Muscle layer of duodenum (tissue), 2 donors: ENCODE measurements around the gene CYP26C1.

ENCODE experiments used
- H3K27ac ChIP-seq: one replicate; pipeline ENCODE4 v1.7.0; 2013; ENCODE audit warnings: mild to moderate bottlenecking, low read length
- H3K27me3 ChIP-seq: one replicate; pipeline ENCODE4 v1.7.0; 2013; ENCODE audit warnings: low read depth, mild to moderate bottlenecking, control low read depth, low read length
- H3K36me3 ChIP-seq, 2 donors: one replicate each; pipeline ENCODE4 v1.7.0; 2013; ENCODE audit warnings: low read length in 2 of 2, control low read depth in 1 of 2, mild to moderate bottlenecking in 1 of 2; ENCODE audit not compliant: insufficient read depth in 2 of 2, control insufficient read depth in 1 of 2
- H3K4me1 ChIP-seq, 2 donors: one replicate each; pipeline ENCODE4 v1.7.0; 2013; ENCODE audit warnings: low read length in 2 of 2, mild to moderate bottlenecking in 2 of 2, control low read depth in 1 of 2, moderate library complexity in 1 of 2; ENCODE audit not compliant: insufficient read depth in 2 of 2, control insufficient read depth in 1 of 2
- H3K4me3 ChIP-seq, 2 donors: one replicate each; pipeline ENCODE4 v1.7.0; 2013; ENCODE audit warnings: low read length in 2 of 2, low read depth in 1 of 2, mild to moderate bottlenecking in 1 of 2
- H3K9me3 ChIP-seq, 2 donors: one replicate each; pipeline ENCODE4 v1.7.0; 2013; ENCODE audit warnings: low read length in 2 of 2, control low read depth in 1 of 2, mild to moderate bottlenecking in 1 of 2; ENCODE audit not compliant: control insufficient read depth in 1 of 2
- donor health status: healthy.

The CYP26C1 gene, protein sequence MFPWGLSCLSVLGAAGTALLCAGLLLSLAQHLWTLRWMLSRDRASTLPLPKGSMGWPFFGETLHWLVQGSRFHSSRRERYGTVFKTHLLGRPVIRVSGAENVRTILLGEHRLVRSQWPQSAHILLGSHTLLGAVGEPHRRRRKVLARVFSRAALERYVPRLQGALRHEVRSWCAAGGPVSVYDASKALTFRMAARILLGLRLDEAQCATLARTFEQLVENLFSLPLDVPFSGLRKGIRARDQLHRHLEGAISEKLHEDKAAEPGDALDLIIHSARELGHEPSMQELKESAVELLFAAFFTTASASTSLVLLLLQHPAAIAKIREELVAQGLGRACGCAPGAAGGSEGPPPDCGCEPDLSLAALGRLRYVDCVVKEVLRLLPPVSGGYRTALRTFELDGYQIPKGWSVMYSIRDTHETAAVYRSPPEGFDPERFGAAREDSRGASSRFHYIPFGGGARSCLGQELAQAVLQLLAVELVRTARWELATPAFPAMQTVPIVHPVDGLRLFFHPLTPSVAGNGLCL

DNA sequence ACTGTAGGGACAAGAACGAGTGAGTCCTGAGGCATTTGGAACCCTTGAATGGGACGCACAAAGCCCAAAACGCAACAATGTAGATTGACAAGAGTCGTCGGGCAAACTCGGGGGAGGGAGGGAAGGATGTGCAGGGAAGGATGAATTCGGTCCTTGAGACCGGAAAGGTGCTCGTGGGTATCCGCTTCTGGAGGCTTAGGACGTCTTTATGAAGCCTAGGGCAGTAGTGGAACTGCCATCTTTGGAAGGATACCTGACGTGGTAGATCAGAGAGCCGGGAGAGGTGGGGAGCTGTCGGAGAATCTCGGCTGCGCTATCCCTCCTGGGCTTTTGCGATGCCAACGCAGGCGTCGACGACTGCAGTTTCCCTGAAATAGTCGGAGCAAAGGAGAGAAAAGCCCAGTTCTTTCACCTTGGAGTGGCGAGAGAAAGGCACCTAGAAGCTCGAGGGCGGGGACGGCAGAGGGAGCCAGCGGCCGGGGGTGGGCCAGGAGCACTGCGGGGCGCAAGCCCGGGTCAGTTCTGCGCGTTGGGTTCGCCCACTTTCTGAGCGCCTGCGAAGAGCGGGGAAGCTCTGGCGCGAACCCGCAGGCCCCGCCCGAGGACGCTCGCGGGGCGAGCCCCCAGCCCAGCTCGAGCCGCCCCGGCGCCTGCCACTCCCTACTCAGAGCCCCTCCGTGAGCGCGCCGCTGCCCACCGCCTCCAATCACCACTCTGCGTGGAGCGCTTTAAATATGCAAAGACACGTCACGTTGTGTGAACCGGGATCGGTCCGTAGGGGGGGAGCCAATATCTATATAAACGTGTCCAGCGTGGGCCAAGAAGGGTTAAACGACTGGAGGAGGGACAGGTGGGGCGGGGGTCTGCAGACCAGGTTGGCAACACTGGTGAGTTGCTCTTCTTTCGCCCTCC, at the start of gene CYP26C1:
Gene CYP26C1 (plus strand): TSS at position 824 of the 912 bp plus-strand sequence. CDS start 466 bp downstream, outside the sequence.
- no peak within 1 kb of the TSS for H3K4me3 ChIP-seq
- H3K27ac ChIP-seq: no peak within 1 kb of the TSS
- H3K4me1 ChIP-seq: peaks cover 0 to 33% of the 10 kb centered on the region in 2 donors
- peaks cover 35% of the 10 kb centered on the region for H3K27me3 ChIP-seq
- peaks cover 5 to 18% of the 10 kb centered on the region in 2 donors for H3K36me3 ChIP-seq
- no peaks in the 10 kb centered on the region for H3K9me3 ChIP-seq

DNA sequence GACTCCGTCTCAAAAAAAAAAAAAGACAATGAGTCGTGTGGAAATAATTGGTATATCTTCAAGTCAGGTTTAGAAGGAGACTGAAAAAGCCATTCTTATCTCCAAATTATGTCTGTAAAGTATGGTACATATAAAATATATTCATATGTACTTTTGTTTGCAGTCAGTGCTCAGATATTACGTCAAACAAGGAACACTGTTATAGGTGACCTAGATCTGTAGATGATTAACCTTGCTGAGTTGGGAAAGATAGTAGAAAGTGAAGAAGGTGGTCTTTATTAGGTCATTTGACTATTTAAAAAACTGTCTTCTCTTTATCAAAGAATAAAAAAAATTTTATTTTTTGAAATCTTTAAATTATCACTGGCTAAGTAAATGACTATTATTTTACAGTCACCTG, 44.9 kb upstream of the CYP26C1 start:
- no peaks in the 10 kb centered on the region for H3K9me3 ChIP-seq
- peaks cover 0 to 2% of the 10 kb centered on the region in 2 donors for H3K36me3 ChIP-seq
- H3K27ac ChIP-seq: no peak overlapping the region
- H3K4me1 ChIP-seq: no peaks in the 10 kb centered on the region
- no peaks in the 10 kb centered on the region for H3K27me3 ChIP-seq
- H3K4me3 ChIP-seq: no peak overlapping the region

DNA sequence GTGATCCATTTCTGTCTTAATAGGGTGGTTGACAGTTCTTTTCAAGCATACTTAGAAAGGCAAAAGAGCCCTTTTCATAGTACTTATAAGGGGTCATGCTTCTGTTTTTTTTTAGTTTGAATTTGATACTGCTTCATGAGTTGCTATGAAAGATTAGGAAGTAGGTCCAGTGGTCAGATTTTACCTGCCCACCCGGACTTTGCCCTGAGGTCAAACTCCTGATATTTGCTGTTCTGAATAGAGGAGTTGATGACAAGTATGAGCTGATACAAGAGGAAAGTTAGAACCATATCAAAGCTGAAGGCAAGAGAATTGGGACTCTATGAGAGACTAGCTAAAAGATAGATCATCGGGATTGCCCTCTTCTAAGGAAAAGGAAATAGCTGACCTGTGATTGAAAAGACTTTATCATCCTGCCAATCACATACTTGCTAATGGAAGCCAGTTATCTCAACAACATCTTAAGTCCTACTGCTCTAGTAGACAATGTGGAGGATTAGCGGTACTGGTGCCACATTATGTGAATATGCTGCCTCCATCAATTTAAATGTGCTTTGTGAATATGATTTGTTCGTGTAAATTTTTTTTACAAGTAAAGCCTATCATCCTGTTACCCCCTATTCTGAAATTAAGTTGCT, 37.5 kb upstream of the CYP26C1 start:
- H3K27me3 ChIP-seq: no peaks in the 10 kb centered on the region
- H3K4me3 ChIP-seq: no peak overlapping the region
- H3K27ac ChIP-seq: no peak overlapping the region
- peaks cover 0 to 12% of the 10 kb centered on the region in 2 donors for H3K36me3 ChIP-seq
- H3K9me3 ChIP-seq: no peaks in the 10 kb centered on the region
- no peaks in the 10 kb centered on the region for H3K4me1 ChIP-seq

DNA sequence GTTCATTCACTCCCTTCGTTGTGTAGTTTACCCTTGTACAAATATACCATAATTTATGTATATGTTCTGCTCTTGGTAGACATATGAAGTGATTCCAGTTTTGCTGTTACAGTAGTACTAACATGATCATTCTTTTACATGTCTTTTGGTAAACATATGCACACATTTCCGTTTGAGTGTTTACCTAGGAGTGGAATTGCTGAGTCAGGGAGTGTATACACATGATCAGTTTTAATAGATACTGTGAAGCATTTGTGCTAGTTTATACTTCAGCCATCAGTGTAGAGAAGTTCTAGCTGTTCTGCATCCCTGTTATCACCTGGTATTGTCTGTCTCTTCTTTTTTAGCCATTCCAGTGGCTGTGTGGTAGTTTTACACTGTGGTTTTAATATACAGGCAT, 34.5 kb upstream of the CYP26C1 start:
- no peaks in the 10 kb centered on the region for H3K4me1 ChIP-seq
- no peaks in the 10 kb centered on the region for H3K9me3 ChIP-seq
- H3K36me3 ChIP-seq: peaks cover 0 to 12% of the 10 kb centered on the region in 2 donors
- H3K27ac ChIP-seq: no peak overlapping the region
- no peaks in the 10 kb centered on the region for H3K27me3 ChIP-seq
- H3K4me3 ChIP-seq: no peak overlapping the region

DNA sequence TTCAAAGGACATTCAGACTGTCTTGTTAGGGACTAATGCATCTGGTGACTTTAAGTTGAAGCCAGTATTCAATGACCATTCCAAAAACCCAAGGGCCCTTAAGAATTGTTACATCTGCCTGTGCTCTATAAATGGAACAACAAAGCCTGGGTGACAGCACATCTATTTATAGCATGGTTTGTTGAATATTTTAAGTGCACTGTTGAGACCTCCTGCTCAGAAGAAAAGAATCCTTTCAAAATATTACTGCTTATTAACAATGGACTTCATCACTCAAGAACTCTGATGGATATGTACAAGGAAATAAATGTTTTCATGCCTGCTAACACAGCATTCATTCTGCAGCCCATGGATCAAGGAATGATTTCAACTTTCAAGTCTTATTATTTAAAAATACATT, 33.1 kb upstream of the CYP26C1 start:
- no peak overlapping the region for H3K27ac ChIP-seq
- H3K4me3 ChIP-seq: no peak overlapping the region
- no peaks in the 10 kb centered on the region for H3K4me1 ChIP-seq
- H3K9me3 ChIP-seq: no peaks in the 10 kb centered on the region
- peaks cover 0 to 12% of the 10 kb centered on the region in 2 donors for H3K36me3 ChIP-seq
- no peaks in the 10 kb centered on the region for H3K27me3 ChIP-seq

DNA sequence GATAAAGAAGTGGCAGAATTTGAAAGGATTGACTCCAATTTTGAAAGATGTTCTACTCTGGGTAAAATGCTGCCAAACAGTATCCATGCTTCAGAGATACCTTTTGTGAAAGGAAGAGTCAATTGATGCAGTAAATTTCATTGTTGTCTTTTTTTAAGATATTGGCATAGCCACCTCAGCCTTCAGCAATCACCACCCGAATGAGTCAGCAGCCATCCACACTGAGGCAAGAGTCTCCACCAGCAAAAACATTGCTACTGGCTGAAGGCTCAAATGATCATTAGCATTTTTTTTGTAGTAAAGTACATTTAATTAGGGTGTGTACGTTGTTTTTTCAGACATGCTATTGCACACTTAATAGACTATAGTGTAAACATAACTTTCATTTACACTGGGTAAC, 31.7 kb upstream of the CYP26C1 start:
- Histone ChIP-seq H3K4me3 (no peak overlapping the region), H3K4me1 (no peaks in the 10 kb centered on the region), H3K36me3 (peaks cover 0 to 12% of the 10 kb centered on the region in 2 donors)

DNA sequence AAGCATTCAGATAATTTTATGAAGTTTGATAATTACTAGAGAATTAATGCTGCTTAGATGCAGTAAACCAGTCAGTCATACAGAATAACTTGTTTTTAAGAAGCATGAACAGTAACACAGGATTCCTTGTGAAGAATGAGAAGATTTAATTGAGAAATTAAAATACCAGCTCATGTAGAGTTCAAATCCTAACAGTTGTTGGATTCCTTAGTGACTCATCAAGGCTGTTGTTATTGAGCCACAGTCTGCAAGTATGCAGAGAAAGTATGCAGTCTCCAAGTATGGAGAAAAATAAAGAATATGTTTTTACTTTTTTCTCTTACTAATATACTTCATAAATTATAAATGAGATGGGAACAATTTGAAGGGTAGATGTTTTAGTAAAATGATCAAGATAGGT, 30.2 kb upstream of the CYP26C1 start:
- Histone ChIP-seq H3K4me3 (no peak overlapping the region), H3K9me3 (no peaks in the 10 kb centered on the region), H3K27me3 (no peaks in the 10 kb centered on the region), H3K36me3 (peaks cover 0 to 8% of the 10 kb centered on the region in 2 donors), H3K27ac (no peak overlapping the region), H3K4me1 (peaks cover 0 to 3% of the 10 kb centered on the region in 2 donors)

More for the DNA sequence above, 31.7 kb upstream of the CYP26C1 start:
- Histone ChIP-seq H3K27ac (no peak overlapping the region), H3K9me3 (no peaks in the 10 kb centered on the region), H3K27me3 (no peaks in the 10 kb centered on the region)

DNA sequence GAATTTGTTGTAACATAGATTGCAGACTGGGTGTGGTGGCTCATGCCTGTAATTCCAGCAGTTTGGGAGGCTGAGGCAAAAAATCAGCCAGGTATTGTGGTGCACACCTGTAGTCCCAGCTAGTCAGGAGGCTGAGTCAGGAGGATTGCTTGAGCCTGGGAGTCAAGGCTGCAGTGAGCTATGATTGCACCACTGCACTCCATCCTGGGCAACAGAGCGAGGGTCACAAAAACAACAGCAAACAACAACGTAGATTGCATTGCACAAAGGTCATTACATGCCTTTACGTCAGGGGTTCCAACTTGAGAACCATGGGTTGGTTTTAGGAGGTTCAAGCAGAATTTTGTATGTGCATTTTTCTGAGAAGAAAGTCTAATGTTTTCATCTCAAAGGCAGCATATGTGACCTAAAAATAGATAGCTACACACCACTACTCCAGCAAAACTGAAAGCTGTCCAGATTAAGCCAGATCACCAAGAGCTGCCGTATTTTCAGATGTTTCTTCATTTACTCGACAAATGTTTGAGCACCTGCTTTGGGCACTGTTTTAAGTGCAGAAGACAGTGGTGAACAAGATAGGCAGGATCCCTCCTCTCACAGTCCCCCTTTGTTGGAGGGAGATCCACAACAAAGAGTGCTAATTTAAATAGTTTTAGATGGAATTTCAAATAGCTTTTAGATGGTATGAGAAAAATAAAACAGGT, 28.3 kb upstream of the CYP26C1 start:
- no peaks in the 10 kb centered on the region for H3K27me3 ChIP-seq
- no peaks in the 10 kb centered on the region for H3K36me3 ChIP-seq
- H3K4me1 ChIP-seq: peaks cover 0 to 3% of the 10 kb centered on the region in 2 donors
- no peak overlapping the region for H3K27ac ChIP-seq
- H3K4me3 ChIP-seq: no peak overlapping the region
- H3K9me3 ChIP-seq: no peaks in the 10 kb centered on the region

DNA sequence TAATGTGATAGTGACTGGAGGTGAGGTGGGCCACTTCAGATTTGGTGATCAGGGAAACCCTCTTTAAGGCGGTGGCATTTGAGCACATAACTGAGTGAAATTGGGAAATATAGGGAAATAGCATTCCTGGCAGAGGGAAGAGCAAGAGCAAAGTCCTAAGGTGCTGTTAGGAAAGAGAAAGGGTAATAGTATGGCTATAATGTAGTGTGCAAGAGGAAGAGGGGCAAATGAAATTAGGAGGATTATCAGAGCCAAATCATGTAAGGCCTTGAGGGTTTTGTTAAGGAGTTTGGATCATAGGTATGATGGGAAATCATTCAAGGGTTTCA, 27.8 kb upstream of the CYP26C1 start:
- H3K4me3 ChIP-seq: no peak overlapping the region
- H3K4me1 ChIP-seq: peaks cover 0 to 3% of the 10 kb centered on the region in 2 donors
- no peaks in the 10 kb centered on the region for H3K27me3 ChIP-seq
- no peaks in the 10 kb centered on the region for H3K36me3 ChIP-seq
- H3K27ac ChIP-seq: no peak overlapping the region
- no peaks in the 10 kb centered on the region for H3K9me3 ChIP-seq

DNA sequence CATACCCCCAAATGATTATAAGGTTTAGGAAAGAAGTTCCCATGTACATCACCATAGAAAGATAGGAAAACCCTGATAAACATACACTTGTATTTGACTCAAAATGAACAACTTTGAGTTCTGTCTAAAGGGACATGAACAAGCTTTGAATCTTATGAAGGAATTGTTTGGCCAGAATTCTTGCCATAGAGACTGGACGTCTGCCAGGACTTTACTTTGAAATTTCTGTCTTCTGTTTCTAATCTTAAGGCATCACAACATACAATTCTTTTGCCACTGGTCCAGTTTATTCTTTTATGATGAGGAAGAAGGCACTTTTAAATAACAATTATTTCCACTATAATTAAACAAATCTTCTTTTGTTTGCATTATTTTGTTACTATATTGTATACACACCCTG, 26.2 kb upstream of the CYP26C1 start:
- no peaks in the 10 kb centered on the region for H3K36me3 ChIP-seq
- H3K4me1 ChIP-seq: peaks cover 0 to 3% of the 10 kb centered on the region in 2 donors
- H3K4me3 ChIP-seq: no peak overlapping the region
- H3K9me3 ChIP-seq: no peaks in the 10 kb centered on the region
- no peaks in the 10 kb centered on the region for H3K27me3 ChIP-seq
- H3K27ac ChIP-seq: no peak overlapping the region
